Kasumi-1 (cell line): Measurements from ENCODE around the gene LSM10.

ENCODE experiments used
- DNase-seq, 2 experiments: peaks; one replicate each; lab custom pipeline; 2025; lab: John Stamatoyannopoulos, UW

Gene LSM10

DNA sequence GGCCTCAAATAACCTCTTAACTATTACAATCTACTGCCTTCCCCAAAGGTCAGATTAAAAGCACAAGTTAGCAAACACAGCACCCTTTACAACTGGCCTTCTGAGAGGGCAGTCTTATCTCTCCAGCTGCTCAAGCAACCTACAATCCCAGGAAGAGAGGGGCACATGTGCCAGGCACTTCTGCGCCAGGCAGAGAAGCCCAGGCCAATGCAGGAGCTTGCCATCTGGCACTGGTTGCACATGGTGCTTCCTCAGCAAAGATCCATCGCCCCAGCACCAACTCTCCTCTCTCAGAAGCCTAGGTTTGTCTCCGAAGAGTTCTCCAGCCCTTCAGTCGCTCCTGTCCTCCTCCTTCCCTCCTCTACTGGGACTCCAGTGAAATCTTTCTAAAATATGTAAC is 14.5 kb downstream of the LSM10 start:
- no peak for DNase-seq

- no peak for DNase-seq
Measured at GRCh38 chr1:36382669-36383068, 15.0 kb downstream of the LSM10 start.

GRCh38 chr1:36382231-36382630 is 15.5 kb downstream of the LSM10 start:
- no peak for DNase-seq

GRCh38 chr1:36381405-36381804 is 16.3 kb downstream of the LSM10 start:
- no peak for DNase-seq

DNA sequence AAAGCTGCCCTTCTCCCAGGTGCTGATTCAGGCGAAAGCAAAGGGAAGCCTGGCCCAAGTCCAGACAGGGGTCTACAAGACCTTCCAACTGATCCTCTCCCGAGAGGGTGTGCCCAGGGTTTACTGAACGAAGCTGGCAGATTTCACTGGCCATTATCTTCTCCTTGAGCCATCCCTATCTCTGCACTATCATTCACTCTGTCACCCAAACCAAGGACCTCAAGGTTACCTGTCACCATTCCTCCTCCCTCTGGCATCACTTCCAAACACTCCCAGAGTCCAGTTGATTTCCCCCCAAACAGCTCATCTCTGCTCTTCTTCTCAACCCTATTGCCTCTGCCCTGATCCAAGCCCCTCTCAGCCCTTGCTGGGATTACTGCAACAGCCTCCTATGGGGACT is 16.9 kb downstream of the LSM10 start:
- DNase-seq, result no peak

DNA sequence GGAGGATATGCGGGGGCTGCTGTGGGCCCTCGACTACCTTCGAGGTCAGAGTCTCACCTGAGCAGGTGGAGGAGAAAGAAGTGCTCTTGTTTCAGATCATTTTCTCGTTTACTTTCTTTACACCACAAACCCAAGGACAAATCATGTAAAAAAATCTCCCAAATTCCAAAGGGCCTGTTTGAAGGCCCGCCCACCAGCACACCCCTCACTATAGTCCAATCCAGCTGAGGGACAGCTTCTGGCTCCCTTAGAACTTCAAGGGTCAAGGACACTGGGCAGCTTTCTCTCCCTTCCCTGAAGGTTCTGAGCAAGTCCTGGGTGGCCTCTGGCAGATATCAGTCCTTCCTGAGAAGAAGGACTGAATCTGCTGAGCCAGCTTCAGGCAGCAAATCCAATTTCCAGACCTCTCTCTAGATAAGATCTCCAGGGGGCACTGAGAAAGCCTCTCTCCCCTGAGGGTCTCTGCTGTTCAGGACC is 17.5 kb downstream of the LSM10 start:
- no peak for DNase-seq

DNA sequence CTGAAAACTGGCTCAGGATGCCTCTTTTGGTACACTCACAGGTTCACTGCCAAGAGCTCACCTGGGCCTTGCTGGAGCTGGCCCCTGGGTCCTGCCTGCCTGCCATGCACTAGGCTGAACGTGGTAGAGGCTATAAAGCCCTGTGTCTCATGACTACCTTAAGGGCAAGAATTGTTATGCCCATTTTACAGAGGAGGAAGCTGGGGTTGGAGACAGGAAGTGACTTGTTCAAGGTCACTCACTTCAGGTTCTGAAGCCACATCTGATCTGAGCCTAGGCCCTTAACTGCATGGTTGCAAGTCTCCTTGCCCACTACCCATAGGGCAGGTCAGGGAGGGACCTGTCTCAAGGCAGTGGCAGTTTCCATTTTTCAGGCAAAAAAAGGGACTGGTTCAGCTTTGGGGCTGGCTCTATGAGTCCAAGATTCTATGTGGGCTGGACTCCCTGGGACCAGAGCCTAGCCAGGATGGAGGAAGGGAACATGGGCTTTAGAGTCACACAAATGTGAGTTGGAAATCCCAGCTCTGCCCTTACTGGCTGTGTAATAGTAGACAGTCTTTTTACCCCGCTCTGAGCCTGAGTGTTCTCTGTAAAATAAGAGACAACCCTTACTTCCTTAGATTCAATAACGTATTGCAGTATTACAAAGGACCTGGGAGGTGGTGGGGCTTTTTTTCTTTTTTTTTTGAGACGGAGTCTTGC is 19.8 kb downstream of the LSM10 start:
- no peak for DNase-seq

DNA sequence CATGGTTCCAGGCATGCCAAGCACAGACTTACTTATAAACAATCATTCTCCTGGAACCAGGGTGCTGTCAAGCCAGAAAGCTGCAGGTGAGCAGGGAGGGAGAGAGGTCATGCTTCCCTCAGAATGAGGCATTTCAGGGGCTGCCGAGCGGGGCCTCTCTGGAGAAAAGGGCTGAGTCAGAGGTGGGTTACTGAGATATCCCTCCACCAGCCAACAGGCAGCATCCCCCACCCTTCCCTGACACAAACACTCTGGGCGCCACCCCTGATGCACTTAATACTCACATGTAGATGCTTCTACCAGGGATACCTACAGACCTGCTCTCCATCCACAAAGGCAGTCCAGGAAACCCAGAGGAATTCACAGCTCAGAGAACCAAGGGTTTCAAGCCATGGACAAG is 25.1 kb downstream of the LSM10 start:
- DNase-seq, result no peak

DNA sequence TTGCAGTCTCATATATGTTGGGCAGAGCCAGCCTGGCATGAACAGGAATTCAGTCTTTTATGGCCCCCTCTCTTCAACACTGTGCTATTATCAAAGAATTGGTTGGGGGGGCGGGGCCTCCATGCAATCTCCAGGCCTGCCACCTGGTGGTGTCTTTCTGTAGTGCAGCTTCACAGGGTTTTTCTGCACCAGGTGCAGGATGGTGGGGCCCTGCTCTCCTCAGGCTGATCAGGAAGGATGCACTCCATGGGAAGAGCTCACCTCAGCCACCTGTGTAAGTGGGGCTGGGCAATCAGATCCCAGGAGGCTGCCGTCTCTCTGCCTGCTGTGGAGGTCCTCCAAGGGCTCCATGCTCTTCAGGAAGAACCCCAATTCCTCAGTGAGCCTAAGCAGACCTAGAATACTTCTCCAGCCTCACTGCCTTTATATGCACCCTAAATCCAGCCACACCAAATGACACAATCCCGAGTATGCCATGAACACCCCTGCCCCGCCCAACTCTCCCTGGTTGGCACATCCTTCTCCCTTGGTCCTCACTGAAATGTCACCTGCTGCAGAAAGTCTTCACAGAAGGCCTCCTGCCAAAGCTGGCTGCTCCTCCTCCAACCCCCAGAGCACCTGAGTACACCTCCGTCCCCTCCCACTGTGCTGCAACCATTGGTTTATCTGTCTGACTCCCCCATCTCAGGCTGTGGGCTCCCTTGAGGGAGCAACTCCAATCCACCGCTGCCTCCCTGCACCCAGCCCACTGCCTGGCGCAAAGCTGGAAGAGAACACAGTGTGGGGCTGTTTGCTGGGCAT is 28.4 kb downstream of the LSM10 start:
- peak; percentile 65 to 74 for DNase-seq

- DNase-seq, result no peak
Measured at GRCh38 chr1:36367798-36368197, 29.9 kb downstream of the LSM10 start.

- no peak for DNase-seq
Measured at GRCh38 chr1:36367066-36367465, 30.6 kb downstream of the LSM10 start.

DNA sequence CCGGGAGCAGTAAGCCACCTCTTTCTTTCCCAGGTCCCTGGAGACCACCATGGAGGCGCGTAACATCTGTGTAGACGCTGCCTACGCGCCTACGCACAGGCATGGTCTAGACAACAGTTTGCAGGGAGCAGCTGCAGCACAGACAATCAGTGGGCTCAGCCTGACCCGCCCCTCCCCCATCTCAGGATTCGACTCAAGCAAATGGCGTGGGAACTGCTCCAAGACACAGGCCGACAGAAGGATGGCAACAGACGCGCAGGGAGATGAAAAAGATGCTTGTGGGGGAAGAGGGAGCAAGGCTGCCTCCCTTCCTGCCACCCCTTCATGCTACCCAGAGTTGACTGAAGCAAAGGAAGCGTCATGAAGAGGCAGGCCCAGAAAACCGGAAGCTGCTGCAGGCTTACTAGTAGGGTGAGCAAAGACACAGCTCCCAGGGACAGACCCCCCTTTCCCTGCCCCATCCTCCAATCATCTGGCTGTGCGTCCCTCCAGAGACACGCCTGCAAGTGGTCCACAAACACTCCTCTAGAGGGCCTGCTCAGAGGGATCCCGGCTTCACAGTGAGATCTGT is 31.5 kb downstream of the LSM10 start:
- peak; percentile 98 for DNase-seq

GRCh38 chr1:36365381-36365780 is 32.3 kb downstream of the LSM10 start:
- peak; percentile 23 to 40 for DNase-seq

GRCh38 chr1:36359911-36360550 is 37.7 kb downstream of the LSM10 start:
- DNase-seq, result no peak

- DNase-seq, result no peak
Measured at GRCh38 chr1:36359383-36359782, 38.3 kb downstream of the LSM10 start.

- DNase-seq, result no peak
Measured at GRCh38 chr1:36358514-36359084, 39.1 kb downstream of the LSM10 start.

DNA sequence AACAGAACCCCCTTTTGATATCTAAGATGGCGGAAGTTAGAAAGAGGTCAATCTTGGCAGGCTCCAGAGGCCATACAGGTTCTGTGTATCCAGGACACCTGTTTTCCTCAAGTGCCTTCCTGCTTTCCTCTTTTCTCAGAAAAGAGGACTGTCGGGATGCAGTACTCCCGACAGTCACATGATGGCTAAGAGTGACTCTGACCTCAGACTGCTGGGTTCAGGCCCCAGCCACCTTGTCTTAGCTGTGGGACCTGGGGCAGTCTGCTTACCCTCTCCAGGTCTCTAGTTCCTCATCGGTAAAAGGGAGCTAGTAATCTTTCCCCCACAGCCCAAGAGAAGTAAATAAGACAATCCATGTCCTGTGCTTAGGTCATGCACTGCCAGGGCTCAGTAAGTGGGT is 41.9 kb downstream of the LSM10 start:
- no peak for DNase-seq

GRCh38 chr1:36354486-36354885 is 43.2 kb downstream of the LSM10 start:
- DNase-seq, result no peak

GRCh38 chr1:36352910-36353878 is 44.5 kb downstream of the LSM10 start:
- no peak for DNase-seq

DNA sequence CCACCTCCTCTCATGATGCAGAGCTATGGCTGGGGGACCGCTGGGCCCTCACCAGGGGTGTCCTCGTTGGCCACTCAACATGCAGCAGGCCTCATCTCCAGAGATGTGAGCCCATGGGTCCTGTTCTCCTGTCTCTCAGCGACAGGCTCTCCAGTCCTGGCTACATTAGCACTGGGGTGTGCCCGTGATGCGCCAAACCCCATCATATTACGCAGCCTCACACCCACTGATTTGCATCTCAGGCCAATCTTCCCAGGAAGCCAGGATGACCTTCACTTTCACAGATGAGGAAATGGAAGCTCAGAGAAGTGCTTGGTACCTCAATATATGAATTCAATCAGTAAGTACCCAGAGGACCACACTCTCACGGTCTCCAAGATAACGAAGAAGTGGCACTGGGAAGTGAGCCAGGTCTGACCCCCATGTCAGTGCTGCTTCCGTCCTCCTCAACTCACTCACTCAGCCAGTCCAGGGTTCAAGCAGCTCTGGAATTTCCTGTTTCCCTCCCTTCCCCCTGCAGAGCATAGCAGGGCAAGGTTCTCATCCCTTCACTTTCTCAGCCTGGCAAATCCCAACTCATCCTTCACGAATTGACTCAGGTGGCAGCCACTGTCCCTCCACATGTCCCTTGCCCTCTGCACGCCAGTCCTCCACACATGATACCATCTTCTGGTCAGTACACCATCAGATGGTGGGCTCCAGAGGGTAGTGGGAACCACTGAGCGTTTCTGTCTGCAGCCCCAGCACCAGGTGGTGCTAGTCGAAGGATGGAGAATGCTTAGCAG is 45.4 kb downstream of the LSM10 start:
- DNase-seq, result no peak
